Inferior parietal cortex (tissue), 1 donor: ENCODE measurements around the gene RBBP8.
"Not testable (repeated sequence)": the region's sequence is repeated elsewhere in the genome, so short reads cannot be mapped to it uniquely, and the experiment has no call there.

Experiments used
- DNase-seq: peaks from one replicate; pipeline ENCODE4 v3.0.0-alpha.2; 2016; ENCODE audit errors: extremely low spot score

RBBP8 gene

GRCh38 chr18:22933206-22933965 lies at the start of gene RBBP8:
Gene RBBP8, plus strand, starts transcription at chr18:22933328. Its CDS starts 3,524 bp downstream, at chr18:22936852.
- peak; percentile 80 for DNase-seq

- DNase-seq, result no peak
These were observed 49.3 kb upstream of the RBBP8 start for GRCh38 chr18:22883827-22884226.

GRCh38 chr18:22885694-22886093 lies 47.4 kb upstream of the RBBP8 start:
- DNase-seq, result not testable (repeated sequence)

- no peak for DNase-seq
These were observed 33.7 kb upstream of the RBBP8 start for GRCh38 chr18:22899421-22899820.

- peak; percentile 5 for DNase-seq
These were observed 32.4 kb upstream of the RBBP8 start for GRCh38 chr18:22900558-22901238.

- DNase-seq, result no peak
These were observed 31.0 kb upstream of the RBBP8 start for GRCh38 chr18:22902093-22902492.

- DNase-seq, result not testable (repeated sequence)
These were observed 29.9 kb upstream of the RBBP8 start for GRCh38 chr18:22903248-22903647.

- no peak for DNase-seq
These were observed 21.0 kb upstream of the RBBP8 start for GRCh38 chr18:22912149-22912548.

- no peak for DNase-seq
These were observed 20.3 kb upstream of the RBBP8 start for GRCh38 chr18:22912835-22913234.

- no peak for DNase-seq
These were observed 19.3 kb upstream of the RBBP8 start for GRCh38 chr18:22913861-22914260.

GRCh38 chr18:22914633-22915032 lies 18.5 kb upstream of the RBBP8 start:
- no peak for DNase-seq

- no peak for DNase-seq
These were observed 17.8 kb upstream of the RBBP8 start for GRCh38 chr18:22915337-22915736.

GRCh38 chr18:22921772-22922171 lies 11.4 kb upstream of the RBBP8 start:
- no peak for DNase-seq

- no peak for DNase-seq
These were observed 8.5 kb upstream of the RBBP8 start for GRCh38 chr18:22924589-22924988.

GRCh38 chr18:22926454-22926853 lies 6.7 kb upstream of the RBBP8 start:
- DNase-seq, result no peak

- no peak for DNase-seq
These were observed 4.8 kb upstream of the RBBP8 start for GRCh38 chr18:22928339-22928738.

GRCh38 chr18:22930089-22930713 lies 2.9 kb upstream of the RBBP8 start:
- DNase-seq, result peak; percentile 76

- DNase-seq, result no peak
These were observed 283 bp upstream of the RBBP8 start for GRCh38 chr18:22932885-22933205.

GRCh38 chr18:22933966-22934423 lies 867 bp downstream of the RBBP8 start:
- no peak for DNase-seq

- no peak for DNase-seq
These were observed 1.7 kb downstream of the RBBP8 start for GRCh38 chr18:22934789-22935188.

- DNase-seq, result no peak
These were observed 2.3 kb downstream of the RBBP8 start for GRCh38 chr18:22935431-22935830.

- no peak for DNase-seq
These were observed 3.4 kb downstream of the RBBP8 start for GRCh38 chr18:22936515-22936914.

- no peak for DNase-seq
These were observed 6.5 kb downstream of the RBBP8 start for GRCh38 chr18:22939649-22940048.
